HG02610 (cell line): ENCODE measurements around the gene TEKT2.

Experiments
- ATAC-seq: cut with Tn5 transposase; IDR thresholded peaks from one replicate; pipeline ENCODE4 v1.9.1; 2021; ENCODE audit warnings: mild to moderate bottlenecking, moderate library complexity; ENCODE audit not compliant: unreplicated experiment

Gene TEKT2

DNA sequence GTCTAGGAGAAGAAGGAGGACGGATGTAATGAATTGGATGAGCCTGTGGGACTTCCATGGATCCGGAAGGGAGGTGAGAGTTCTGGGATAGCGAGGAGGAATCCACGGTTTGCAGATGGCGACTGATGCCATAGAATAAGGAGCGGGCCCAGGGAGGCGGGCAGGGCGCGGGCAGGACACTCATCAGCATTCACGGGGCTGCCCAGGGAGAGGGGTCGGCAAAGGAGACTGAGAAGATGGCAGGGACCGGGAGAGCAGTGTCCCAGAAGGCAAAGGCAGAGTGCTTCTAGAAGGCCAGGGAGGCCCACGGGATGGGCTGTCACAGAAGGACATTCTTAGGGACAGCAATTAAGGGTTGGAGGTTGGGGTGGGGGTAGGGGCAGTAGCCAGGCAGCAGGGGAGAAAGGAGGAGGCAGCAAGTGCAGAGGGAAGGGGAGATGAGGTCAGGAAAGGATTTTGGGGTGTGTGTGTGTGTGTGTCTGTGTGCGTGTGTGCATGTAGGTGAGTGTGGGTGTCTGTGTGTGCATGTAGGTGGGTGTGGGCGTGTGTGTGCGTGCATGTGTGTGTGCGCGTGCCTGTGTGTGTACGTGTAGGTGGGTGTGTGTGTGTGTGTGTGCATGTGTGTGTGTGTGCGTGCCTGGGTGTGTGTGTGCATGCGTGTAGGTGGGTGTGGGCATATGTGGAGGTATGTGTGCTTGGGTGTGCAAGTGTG, 42.3 kb downstream of the TEKT2 start:
- ATAC-seq = no peak

DNA sequence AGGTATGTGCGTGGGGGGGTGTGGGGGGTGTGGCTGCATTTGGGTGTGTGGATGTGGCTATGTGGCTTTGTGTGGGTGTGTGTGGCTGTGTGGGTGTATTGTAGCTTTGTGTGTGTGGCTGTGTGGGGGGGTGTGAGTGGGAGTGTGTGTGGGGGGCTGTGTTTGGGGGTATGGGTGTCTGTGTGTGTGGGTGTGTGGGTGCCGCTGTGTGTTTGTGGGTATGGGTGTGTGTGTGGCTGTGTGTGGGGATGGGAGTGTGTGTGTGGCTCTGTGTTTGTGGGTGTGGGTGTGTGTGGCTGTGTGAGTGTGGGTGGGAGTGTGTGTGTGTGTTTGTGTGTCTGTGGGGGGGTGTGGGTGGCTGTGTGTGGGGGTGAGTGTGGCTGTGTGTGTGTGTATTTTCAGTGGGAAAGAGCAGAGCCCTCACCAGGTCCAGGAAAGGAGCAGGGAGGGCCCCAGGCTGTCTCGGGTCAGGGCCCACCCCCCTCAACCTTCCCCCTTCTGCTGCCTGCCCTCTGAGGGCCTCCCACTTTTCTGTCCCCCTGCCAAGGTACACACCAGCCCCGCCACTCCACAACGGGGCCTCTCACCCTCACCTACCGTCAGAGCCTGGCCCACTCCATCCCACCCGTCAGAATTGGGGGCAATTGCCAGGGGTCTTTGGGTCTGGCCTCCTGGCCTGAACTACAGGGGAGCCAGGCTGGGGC, 43.1 kb downstream of the TEKT2 start:
- no peak for ATAC-seq

DNA sequence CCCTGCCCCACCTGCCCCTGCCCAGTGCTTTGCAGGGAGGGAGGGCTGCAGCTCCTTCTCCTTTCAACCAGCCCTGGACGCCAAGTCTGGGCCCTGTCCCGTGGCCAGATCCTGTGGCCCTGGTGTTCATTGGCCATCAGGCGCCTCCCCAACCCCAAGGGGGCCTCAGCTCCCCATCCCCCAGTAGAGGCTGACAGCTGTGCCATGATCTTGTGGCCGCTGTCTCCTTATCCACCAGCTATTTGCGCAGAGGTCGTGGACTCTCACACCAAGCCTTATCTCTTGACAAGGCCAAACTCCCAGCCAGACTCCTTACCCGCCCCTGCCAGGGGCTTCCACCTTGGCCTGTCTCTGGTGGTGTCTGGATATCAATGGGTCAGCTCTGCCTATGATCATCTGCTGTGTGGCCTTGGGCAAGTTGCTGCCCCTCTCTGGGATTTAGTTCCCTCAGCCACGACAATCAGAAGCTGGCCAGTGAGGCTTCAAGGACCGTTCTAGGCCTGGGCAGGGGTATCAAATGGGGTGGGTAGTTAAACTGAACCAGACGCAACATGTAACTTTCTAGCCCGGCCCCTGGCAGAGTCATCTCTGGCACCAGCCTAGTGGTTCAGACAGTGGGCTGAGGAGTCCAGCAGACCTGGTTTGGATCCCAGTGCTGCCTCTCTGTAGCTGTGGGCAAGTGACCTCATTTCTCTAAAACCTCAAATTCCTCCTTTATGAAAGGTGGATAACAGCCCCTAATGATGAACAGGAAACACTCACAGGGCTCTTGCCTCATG, 44.4 kb downstream of the TEKT2 start:
- ATAC-seq = no peak

DNA sequence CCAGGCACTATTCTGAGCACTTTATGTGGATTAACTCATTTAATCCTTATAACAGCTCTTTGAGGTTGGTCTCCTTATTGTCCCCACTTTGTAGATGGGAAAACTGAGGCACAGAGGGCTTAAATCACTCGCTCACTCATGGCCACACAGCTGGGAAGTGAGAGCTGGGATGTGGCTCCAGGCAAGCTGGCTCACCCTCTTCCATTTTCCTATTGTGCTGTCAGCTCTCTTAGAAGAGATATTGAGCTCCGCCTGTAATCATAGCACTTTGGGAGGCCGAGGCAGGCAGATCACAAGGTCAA, 45.0 kb downstream of the TEKT2 start:
- no peak for ATAC-seq

DNA sequence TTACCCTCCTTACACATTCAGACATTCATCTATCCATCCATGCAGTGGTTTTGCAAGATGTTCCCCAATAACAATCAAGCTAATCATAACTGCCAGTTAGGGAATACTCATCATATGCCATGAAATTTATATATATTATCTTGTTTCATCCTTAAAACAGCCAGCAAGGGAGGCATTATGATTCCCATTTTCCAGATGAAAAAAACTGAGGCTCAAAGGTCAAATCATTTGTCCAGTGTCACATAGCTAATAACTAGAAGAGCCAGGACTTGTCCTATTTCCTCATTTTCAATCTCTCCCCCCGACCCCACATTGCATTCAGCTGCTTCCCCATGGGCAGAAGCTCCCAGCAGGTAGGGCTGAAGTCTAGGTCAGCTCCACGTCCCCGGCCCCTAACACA, 48.1 kb downstream of the TEKT2 start:
- no peak for ATAC-seq

DNA sequence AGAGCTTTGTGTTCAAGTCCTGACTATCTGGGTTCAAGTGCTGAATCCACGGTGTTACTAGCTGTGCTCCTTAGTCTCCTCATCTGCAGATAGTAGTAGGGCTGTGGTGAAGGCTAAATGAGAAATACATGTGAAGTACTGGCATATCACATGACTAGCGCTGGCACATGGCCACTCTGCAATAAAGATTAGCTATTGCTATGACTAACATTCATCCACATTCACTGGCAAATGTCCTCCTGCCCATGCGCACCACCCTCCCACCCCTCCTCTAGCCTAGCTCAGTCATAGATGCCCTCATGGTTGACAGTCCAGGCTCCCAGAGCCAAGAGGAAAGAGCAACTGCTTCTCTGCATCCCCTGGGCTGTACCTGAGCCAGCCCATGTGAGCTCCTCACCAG, 49.6 kb downstream of the TEKT2 start:
- no peak for ATAC-seq

DNA sequence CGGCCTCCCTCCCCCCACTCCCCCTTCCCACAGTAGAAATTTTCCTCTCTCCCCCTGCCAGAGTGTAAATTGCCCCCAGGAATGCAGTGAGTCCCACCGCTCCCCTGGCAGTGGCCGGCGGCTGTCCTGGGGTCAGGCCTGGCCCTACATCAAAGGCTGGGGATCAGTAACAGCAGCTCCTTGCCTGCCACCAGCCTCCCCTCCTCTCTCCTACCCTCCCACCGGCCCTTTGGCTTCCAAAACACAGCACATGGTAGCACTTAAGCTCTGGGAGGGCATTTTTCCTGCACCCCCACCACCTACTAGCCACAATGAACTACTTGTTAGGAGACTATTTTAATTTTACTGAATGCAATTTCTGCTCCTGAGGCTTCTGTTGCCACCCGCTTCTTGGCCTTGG, 50.1 kb downstream of the TEKT2 start:
- ATAC-seq = no peak

DNA sequence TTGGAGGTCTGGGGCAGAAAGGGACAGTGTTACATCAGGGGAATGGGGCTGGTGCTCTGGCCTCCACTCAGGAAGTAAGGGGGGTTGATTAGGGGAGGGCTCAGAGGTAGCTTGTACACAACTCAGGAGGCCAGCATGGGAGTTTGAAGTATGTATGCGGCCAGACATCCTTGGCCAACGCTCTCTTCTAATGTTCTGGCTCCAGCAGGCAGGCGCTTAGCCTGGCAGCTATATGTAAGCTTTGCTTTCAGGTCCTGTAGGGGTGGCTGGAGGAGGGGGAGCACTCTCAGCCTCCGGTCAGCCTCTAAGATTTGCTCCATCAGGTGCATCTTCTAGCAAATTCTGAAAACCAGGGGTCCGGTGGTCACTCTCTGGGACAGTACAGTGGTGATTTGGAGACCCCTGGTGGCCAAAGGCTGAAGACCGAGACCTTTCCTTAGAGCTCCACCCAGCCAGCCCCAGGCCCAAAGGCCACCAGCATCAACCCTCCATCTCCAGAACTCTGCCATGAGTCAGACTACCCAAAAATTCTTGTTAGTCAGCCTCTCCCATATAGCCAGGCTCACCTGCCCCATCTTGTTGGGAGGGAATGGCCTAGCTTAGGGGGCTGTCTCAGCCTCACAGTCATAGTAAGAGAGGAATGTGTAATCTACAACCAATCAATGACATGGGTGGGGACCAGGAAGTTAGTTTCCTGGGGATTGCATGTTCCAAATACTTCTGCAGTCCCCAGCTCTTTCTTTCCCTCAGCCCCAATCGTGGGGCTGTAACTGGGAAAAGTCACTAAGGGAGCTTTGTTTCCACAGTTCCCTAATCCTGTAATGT, 50.8 kb downstream of the TEKT2 start:
- ATAC-seq = no peak

DNA sequence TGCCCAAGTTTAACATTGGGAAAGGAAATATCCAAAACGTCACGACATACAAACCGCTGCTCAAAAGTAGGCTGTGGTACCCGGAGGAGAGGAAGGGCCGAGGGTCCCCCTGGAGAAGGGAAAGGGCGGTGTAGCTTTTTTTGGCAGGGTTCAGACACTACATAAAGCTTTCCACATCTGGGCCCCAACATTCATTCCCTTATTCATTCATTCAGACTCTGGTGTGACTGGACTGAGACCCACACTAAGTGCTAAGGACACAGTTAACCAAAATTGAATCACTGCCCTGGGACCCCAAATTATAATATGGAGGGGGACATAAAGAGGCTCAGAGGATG, 51.4 kb downstream of the TEKT2 start:
- no peak for ATAC-seq

DNA sequence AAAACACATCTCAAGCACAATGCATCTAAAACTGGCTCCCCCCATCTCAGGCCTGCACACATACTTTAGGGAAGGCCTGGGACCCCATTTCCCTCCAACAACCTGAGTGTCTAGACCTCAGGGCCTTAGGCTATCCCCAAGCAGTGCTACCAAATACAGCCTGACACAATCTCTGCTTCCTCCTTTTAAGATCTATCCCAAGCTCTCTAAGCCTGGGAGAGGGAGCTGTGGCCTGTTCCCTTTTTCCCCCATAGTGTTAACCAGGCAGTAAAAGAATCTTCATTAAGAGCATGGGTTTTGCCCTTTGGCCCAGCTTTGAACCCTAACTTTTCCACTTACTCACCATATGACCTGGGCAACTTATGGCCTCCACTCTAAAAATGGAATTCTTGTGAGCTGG, 51.9 kb downstream of the TEKT2 start:
- no peak for ATAC-seq

DNA sequence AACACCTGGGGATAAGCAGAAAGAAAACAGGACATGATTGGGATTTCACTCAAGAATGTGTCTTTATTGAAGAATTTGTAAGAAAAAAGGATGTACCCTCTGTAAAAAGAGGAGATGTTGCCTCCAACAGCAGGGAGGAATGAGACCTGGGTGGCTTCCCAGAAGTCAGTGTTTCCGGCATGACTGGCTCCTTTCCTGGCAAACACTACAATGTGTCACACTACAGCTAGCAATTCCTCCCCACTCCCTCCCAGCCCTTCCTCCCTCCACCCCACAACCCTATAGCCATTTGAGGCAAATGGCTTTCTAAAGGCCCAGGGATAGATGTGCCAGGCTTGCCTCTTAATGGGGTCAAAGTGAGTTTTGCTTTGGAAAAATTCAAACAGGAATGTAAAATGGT, 52.6 kb downstream of the TEKT2 start:
- ATAC-seq = no peak

DNA sequence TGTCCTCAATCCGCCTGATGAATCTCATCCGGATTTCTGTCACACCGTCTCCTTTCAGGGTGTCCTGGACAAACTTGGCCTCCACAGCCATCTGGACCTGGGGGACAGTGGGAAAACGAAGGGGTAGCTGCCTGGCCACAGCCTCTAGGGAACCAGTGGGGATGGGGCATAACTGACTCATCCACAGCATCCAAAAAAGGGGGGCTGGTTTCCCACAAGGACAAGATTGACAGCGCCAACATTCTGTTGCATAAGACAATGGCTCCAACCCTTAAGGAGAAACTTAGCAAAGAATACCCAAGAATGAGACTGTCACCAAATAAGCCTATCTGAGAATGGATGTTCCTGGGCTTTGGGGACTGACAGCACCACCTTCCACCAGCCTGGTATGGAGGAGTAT, 53.3 kb downstream of the TEKT2 start:
- no peak for ATAC-seq

DNA sequence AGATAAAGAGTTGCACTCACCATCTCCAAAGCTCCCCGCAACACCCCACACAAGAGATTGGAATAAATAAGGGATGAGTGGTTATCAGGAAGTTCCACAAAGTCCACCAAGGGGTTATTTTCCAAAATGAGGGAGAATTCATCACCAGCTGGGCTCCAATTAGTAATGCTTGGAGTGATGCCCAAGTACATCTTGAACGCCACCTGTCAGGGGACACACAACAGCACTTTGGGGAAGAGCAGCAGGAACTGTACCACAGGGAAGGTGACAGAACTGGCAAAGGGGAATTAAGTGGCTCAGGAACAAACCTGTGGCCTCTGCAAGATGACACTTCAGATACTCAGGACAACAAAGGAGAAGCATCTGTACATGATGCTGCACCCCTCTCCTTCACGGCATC, 53.9 kb downstream of the TEKT2 start:
- ATAC-seq = no peak
